Hepatocyte (in vitro differentiated cells): ENCODE data around the gene SEPSECS. TPM values are rescaled to one million over a fixed set of nuclear protein-coding genes. Genes with fewer than 3 reads are reported as not detected.

Experiments used
- DNase-seq: peaks from one replicate; pipeline ENCODE4 v3.0.0-alpha.2; 2016; ENCODE audit warnings: low spot score
- H2AFZ ChIP-seq: fragments of 200-600 bp; sonication (generic); 2 replicates; pipeline ENCODE4 v1.6.0; 2016; ENCODE audit warnings: antibody characterized with exemption, mild to moderate bottlenecking
- H3K27ac ChIP-seq: fragments of 200-600 bp; sonication (generic); 2 replicates; pipeline ENCODE4 v1.5.1; 2016; ENCODE audit warnings: mild to moderate bottlenecking
- H3K27me3 ChIP-seq: fragments of 200-600 bp; sonication (generic); 2 replicates; pipeline ENCODE4 v1.6.1; 2016
- H3K36me3 ChIP-seq: fragments of 200-600 bp; sonication (generic); replicated peaks from 2 replicates; pipeline ENCODE4 v1.5.1; 2016; ENCODE audit warnings: low read depth; ENCODE audit not compliant: insufficient read depth
- H3K4me1 ChIP-seq: fragments of 200-600 bp; sonication (generic); 2 replicates; pipeline ENCODE4 v1.5.1; 2016; ENCODE audit warnings: mild to moderate bottlenecking, moderate library complexity; ENCODE audit not compliant: insufficient read depth
- H3K4me2 ChIP-seq: fragments of 200-600 bp; sonication (generic); 2 replicates; pipeline ENCODE4 v1.6.0; 2016
- H3K4me3 ChIP-seq: fragments of 200-600 bp; sonication (generic); 2 replicates; pipeline ENCODE4 v1.5.1; 2016; ENCODE audit warnings: mild to moderate bottlenecking
- H3K79me2 ChIP-seq: fragments of 200-600 bp; sonication (generic); 2 replicates; pipeline ENCODE4 v1.6.0; 2017; ENCODE audit warnings: mild to moderate bottlenecking
- H3K9me2 ChIP-seq: fragments of 200-600 bp; sonication (generic); replicated peaks from 2 replicates; pipeline ENCODE4 v1.6.0; 2017; ENCODE audit warnings: mild to moderate bottlenecking; ENCODE audit not compliant: insufficient read depth
- H3K9me3 ChIP-seq: fragments of 200-600 bp; sonication (generic); 2 replicates; pipeline ENCODE4 v1.5.1; 2016; ENCODE audit warnings: low read depth, mild to moderate bottlenecking
- H4K20me1 ChIP-seq: fragments of 200-600 bp; sonication (generic); 2 replicates; pipeline ENCODE4 v1.6.0; 2016; ENCODE audit warnings: mild to moderate bottlenecking; ENCODE audit not compliant: insufficient read depth, poor library complexity, severe bottlenecking
- EZH2 ChIP-seq: fragments of 200-600 bp; sonication (generic); IDR thresholded peaks from 2 replicates; pipeline ENCODE4 v1.6.1; 2016; ENCODE audit warnings: antibody characterized with exemption, mild to moderate bottlenecking, borderline replicate concordance
- EZH2phosphoT487 ChIP-seq: fragments of 200-600 bp; sonication (generic); IDR thresholded peaks from one replicate; pipeline ENCODE4 v1.6.1; 2018; ENCODE audit warnings: antibody characterized with exemption, mild to moderate bottlenecking, low read depth, moderate library complexity; ENCODE audit not compliant: unreplicated experiment, severe bottlenecking
- WGBS: methylation state at CpG from one replicate; pipeline ENCODE4 v1.1.6; 2016; ENCODE audit warnings: low lambda C conversion rate; ENCODE audit errors: missing lambda C conversion rate; 5-methylcytosine and 5-hydroxymethylcytosine counted together
- polyA plus RNA-seq: library from polyadenylated mRNA; unstranded; fragments of >200 nt; fragmentation: Nextera tagmentation; extraction: Ambion mirVana; gene quantifications from 2 replicates; pipeline ENCODE4 v1.2.1, GENCODE V29; 2016
- total RNA-seq: library from RNA; depleted of rRNA; stranded (reverse); fragments of >200 nt; gene quantifications from 2 replicates; pipeline ENCODE4 v1.2.3, GENCODE V29; 2014
- TF ChIP-seq, protein P1 (sequence below): fragments of 200-600 bp; sonication (generic); IDR thresholded peaks from 2 replicates; pipeline ENCODE4 v1.5.1; 2016; ENCODE audit warnings: antibody characterized with exemption, mild to moderate bottlenecking; ENCODE audit not compliant: poor library complexity

The SEPSECS gene
- total and polyA plus RNA-seq, 2 experiments from 2014 or later, result 3.0 to 10.3 TPM

DNA sequence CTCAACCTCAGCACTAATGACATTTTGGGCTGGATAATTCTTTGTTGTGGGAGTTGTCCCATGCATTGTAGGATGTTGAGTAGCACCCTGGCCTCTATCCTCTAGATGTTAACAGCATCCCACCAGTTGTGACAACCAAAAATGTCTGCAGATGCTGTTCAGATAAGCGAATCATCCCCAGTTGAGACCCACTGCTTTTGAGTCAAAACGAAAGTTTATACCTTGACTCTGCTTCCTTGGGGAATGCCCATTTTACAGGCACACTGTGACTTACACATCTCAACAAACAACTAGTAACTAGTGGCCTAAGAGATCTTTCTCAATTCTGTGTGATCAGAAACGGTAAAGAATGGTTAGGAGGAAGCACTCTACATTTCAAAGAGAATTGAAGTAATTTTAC, 37.0 kb downstream of the SEPSECS start:
- TF ChIP-seq EZH2phosphoT487 (no peak), EZH2 (no peak)
- TF ChIP-seq, protein P1, sequence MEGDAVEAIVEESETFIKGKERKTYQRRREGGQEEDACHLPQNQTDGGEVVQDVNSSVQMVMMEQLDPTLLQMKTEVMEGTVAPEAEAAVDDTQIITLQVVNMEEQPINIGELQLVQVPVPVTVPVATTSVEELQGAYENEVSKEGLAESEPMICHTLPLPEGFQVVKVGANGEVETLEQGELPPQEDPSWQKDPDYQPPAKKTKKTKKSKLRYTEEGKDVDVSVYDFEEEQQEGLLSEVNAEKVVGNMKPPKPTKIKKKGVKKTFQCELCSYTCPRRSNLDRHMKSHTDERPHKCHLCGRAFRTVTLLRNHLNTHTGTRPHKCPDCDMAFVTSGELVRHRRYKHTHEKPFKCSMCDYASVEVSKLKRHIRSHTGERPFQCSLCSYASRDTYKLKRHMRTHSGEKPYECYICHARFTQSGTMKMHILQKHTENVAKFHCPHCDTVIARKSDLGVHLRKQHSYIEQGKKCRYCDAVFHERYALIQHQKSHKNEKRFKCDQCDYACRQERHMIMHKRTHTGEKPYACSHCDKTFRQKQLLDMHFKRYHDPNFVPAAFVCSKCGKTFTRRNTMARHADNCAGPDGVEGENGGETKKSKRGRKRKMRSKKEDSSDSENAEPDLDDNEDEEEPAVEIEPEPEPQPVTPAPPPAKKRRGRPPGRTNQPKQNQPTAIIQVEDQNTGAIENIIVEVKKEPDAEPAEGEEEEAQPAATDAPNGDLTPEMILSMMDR, result no peak
- DNase-seq, result no peak
- Histone ChIP-seq H3K4me2 (no peak overlapping the region), H3K4me3 (no peak overlapping the region), H3K27ac (no peak overlapping the region), H3K27me3 (no peaks in the 10 kb centered on the region), H3K9me3 (no peaks in the 10 kb centered on the region), H3K9me2 (no peaks in the 10 kb centered on the region), H3K4me1 (no peaks in the 10 kb centered on the region), H4K20me1 (no peaks in the 10 kb centered on the region), H3K36me3 (no peaks in the 10 kb centered on the region), H2AFZ (no peak overlapping the region), H3K79me2 (no peaks in the 10 kb centered on the region)
- 93% methylated on average over 3 of the region's 3 CpGs for WGBS

GRCh38 chr4:25120146-25120940, 39.9 kb downstream of the SEPSECS start:
- H3K27me3 ChIP-seq, result no peaks in the 10 kb centered on the region
- no peak for TF ChIP-seq EZH2
- TF ChIP-seq EZH2phosphoT487, result no peak
- TF ChIP-seq, protein P1, result no peak
- H3K9me2 ChIP-seq, result no peaks in the 10 kb centered on the region
- no peaks in the 10 kb centered on the region for H4K20me1 ChIP-seq
- WGBS, result 81% methylated on average over 3 of the region's 3 CpGs
- no peaks in the 10 kb centered on the region for H3K79me2 ChIP-seq
- no peak overlapping the region for H3K27ac ChIP-seq
- DNase-seq, result no peak
- H3K4me2 ChIP-seq, result no peak overlapping the region
- no peaks in the 10 kb centered on the region for H3K36me3 ChIP-seq
- no peak overlapping the region for H3K4me3 ChIP-seq
- H3K4me1 ChIP-seq, result no peaks in the 10 kb centered on the region
- H2AFZ ChIP-seq, result no peak overlapping the region
- no peaks in the 10 kb centered on the region for H3K9me3 ChIP-seq

DNA sequence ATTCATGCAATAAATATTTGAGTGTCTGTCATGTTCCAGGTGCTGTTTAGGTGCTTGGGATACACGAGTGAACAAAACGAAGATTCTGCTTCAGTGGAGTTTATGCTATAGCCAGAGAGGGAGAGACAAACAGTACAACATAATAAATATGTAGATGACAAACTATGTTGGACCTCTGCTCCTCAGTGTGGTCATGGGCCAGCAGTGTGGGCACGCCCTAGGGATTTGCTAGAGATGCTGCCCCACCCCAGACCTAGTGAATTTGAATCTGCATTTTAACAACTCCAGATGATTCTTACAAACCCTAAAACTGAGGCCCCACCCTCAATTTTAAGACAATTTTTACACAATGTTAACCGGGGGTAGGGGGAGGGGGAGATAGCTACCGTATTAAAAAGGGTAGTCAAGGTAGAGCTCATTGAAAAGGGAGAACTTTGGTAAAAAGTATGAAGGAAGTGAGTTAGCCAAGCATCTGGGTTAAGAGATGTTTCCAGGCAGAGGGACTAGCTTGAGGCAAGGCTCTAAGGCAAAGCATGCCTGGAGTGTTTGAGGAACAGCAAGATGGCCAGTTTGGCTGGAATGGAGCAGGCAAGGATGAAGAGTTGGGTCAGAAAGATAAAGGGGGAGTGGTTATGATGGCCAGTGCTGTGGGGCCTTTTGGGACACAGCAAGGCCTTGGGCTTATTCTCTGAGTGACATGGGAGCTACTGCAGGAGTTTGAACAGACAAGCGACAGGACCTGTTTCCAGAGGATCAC, 42.4 kb downstream of the SEPSECS start:
- TF ChIP-seq, protein P1, result no peak
- TF ChIP-seq EZH2phosphoT487 (no peak), EZH2 (no peak)

More for the DNA sequence above, 42.4 kb downstream of the SEPSECS start:
- 98% methylated on average over 6 of the region's 6 CpGs for WGBS
- no peaks in the 10 kb centered on the region for H3K36me3 ChIP-seq
- no peak overlapping the region for H2AFZ ChIP-seq
- DNase-seq, result no peak
- no peak overlapping the region for H3K4me2 ChIP-seq
- H3K4me3 ChIP-seq, result no peak overlapping the region
- H3K4me1 ChIP-seq, result no peaks in the 10 kb centered on the region
- no peaks in the 10 kb centered on the region for H3K79me2 ChIP-seq
- no peaks in the 10 kb centered on the region for H3K27me3 ChIP-seq
- H3K27ac ChIP-seq, result no peak overlapping the region
- H3K9me3 ChIP-seq, result no peaks in the 10 kb centered on the region
- H3K9me2 ChIP-seq, result no peaks in the 10 kb centered on the region
- H4K20me1 ChIP-seq, result no peaks in the 10 kb centered on the region
